AG20443 (cell line): ENCODE measurements around the gene AGPAT4.
A peak's percentile ranks its signal among the peaks of the same experiment; 100 is the strongest.
"Not testable (repeated sequence)": the region's sequence is repeated elsewhere in the genome, so short reads cannot be mapped to it uniquely, and the experiment has no call there.

Source experiments
- DNase-seq: peaks from one replicate; pipeline ENCODE4 v3.0.0; 2012; ENCODE audit warnings: low spot score, mixed read lengths

Gene AGPAT4

GRCh38 chr6:161273752-161274487 lies at the start of gene AGPAT4:
Gene AGPAT4 (minus strand): TSS chr6:161274061. CDS start chr6:161232213, 41,848 bp downstream.
- DNase-seq: peak; percentile 95

- no peak for DNase-seq
Observed at GRCh38 chr6:161319231-161319630, 45.4 kb upstream of the AGPAT4 start.

- no peak for DNase-seq
Observed at GRCh38 chr6:161318456-161318855, 44.6 kb upstream of the AGPAT4 start.

- no peak for DNase-seq
Observed at GRCh38 chr6:161316531-161316930, 42.7 kb upstream of the AGPAT4 start.

GRCh38 chr6:161315246-161315917 lies 41.5 kb upstream of the AGPAT4 start:
- not testable (repeated sequence) for DNase-seq

- not testable (repeated sequence) for DNase-seq
Observed at GRCh38 chr6:161314541-161315245, 40.8 kb upstream of the AGPAT4 start.

GRCh38 chr6:161313940-161314509 lies 40.2 kb upstream of the AGPAT4 start:
- no peak for DNase-seq

GRCh38 chr6:161313475-161313874 lies 39.6 kb upstream of the AGPAT4 start:
- DNase-seq: not testable (repeated sequence)

- DNase-seq: not testable (repeated sequence)
Observed at GRCh38 chr6:161309774-161310173, 35.9 kb upstream of the AGPAT4 start.

GRCh38 chr6:161308075-161308655 lies 34.3 kb upstream of the AGPAT4 start:
- DNase-seq: no peak

- DNase-seq: no peak
Observed at GRCh38 chr6:161305860-161306259, 32.0 kb upstream of the AGPAT4 start.

- no peak for DNase-seq
Observed at GRCh38 chr6:161303628-161304340, 29.9 kb upstream of the AGPAT4 start.

- no peak for DNase-seq
Observed at GRCh38 chr6:161302949-161303348, 29.1 kb upstream of the AGPAT4 start.

- DNase-seq: peak; percentile 87
Observed at GRCh38 chr6:161301338-161301737, 27.5 kb upstream of the AGPAT4 start.

- no peak for DNase-seq
Observed at GRCh38 chr6:161300823-161301222, 27.0 kb upstream of the AGPAT4 start.

- no peak for DNase-seq
Observed at GRCh38 chr6:161299726-161300125, 25.9 kb upstream of the AGPAT4 start.

GRCh38 chr6:161295784-161296183 lies 21.9 kb upstream of the AGPAT4 start:
- no peak for DNase-seq

GRCh38 chr6:161292650-161293281 lies 18.9 kb upstream of the AGPAT4 start:
- no peak for DNase-seq

- no peak for DNase-seq
Observed at GRCh38 chr6:161292145-161292544, 18.3 kb upstream of the AGPAT4 start.

- DNase-seq: no peak
Observed at GRCh38 chr6:161290751-161291150, 16.9 kb upstream of the AGPAT4 start.

- DNase-seq: no peak
Observed at GRCh38 chr6:161284653-161285052, 10.8 kb upstream of the AGPAT4 start.
